DND-41 (cell line): Measurements from ENCODE around the gene SEMA5A.

Experiments
- ATAC-seq: fragments of 200-7000 bp; cut with Tn5 transposase; 3 replicates; pipeline ENCODE4 v1.9.1; 2021; ENCODE audit warnings: low read depth; ENCODE audit not compliant: insufficient read depth
- DNase-seq: peaks from one replicate; pipeline ENCODE4 v3.0.0-alpha.2; 2020
- H2AFZ ChIP-seq: 2 replicates; pipeline ENCODE4 v1.6.0; 2012; ENCODE audit warnings: low read depth, low read length
- H3K27ac ChIP-seq: 2 replicates; pipeline ENCODE4 v1.5.1; 2012; ENCODE audit warnings: low read length, inconsistent platforms
- H3K27me3 ChIP-seq: fragments of 200-600 bp; sonication (generic); 2 replicates; pipeline ENCODE4 v1.6.0; 2012; ENCODE audit warnings: low read length, mild to moderate bottlenecking, inconsistent platforms; ENCODE audit not compliant: insufficient read depth, poor library complexity
- H3K36me3 ChIP-seq: 2 replicates; pipeline ENCODE4 v1.5.1; 2012; ENCODE audit warnings: low read length, inconsistent platforms; ENCODE audit not compliant: insufficient read depth
- H3K4me1 ChIP-seq: 2 replicates; pipeline ENCODE4 v1.5.1; 2012; ENCODE audit warnings: mild to moderate bottlenecking, low read length; ENCODE audit not compliant: insufficient read depth
- H3K4me2 ChIP-seq: 2 replicates; pipeline ENCODE4 v1.6.0; 2012; ENCODE audit warnings: mild to moderate bottlenecking, moderate library complexity, low read length, inconsistent platforms; ENCODE audit not compliant: insufficient read depth
- H3K4me3 ChIP-seq, 2 experiments: fragments of 200-600 bp in 1 of 2; shearing (Covaris generic) in 1 of 2; 2 replicates each; pipeline ENCODE4 v1.5.1; 2012 to 2016; ENCODE audit warnings: inconsistent platforms in 2 of 2, low read length in 2 of 2, mild to moderate bottlenecking in 2 of 2, low read depth in 1 of 2, moderate library complexity in 1 of 2
- H3K79me2 ChIP-seq: 2 replicates; pipeline ENCODE4 v1.6.0; 2012; ENCODE audit warnings: low read length, inconsistent platforms; ENCODE audit not compliant: insufficient read depth
- H3K9ac ChIP-seq: 2 replicates; pipeline ENCODE4 v1.6.0; 2012; ENCODE audit warnings: low read depth, mild to moderate bottlenecking, inconsistent platforms, low read length, moderate library complexity
- H3K9me3 ChIP-seq: 2 replicates; pipeline ENCODE4 v1.5.1; 2012; ENCODE audit warnings: low read length, moderate library complexity, mild to moderate bottlenecking, inconsistent platforms; ENCODE audit not compliant: insufficient read depth, severe bottlenecking
- H4K20me1 ChIP-seq: 2 replicates; pipeline ENCODE4 v1.6.0; 2012; ENCODE audit warnings: low read length; ENCODE audit not compliant: insufficient read depth
- CTCF ChIP-seq: IDR thresholded peaks from 2 replicates; pipeline ENCODE4 v1.5.1; 2012; ENCODE audit warnings: borderline replicate concordance, low read length, moderate library complexity, mild to moderate bottlenecking; ENCODE audit not compliant: poor library complexity, severe bottlenecking; ENCODE audit errors: extremely low read depth
- EZH2 ChIP-seq: IDR thresholded peaks from 3 replicates; pipeline ENCODE4 v1.6.1; 2012; ENCODE audit warnings: borderline replicate concordance, low read depth, mild to moderate bottlenecking, moderate library complexity, low read length, inconsistent platforms; ENCODE audit not compliant: severe bottlenecking

SEMA5A gene

GRCh38 chr5:9547122-9547947, 1.5 kb upstream of the SEMA5A start:
- H4K20me1 ChIP-seq, result no peaks in the 10 kb centered on the region
- no peak overlapping the region for H3K27ac ChIP-seq
- no peaks in the 10 kb centered on the region for H3K4me1 ChIP-seq
- no peak overlapping the region for H3K4me3 ChIP-seq
- H3K27me3 ChIP-seq, result no peaks in the 10 kb centered on the region
- H2AFZ ChIP-seq, result no peak overlapping the region
- no peak overlapping the region for H3K9ac ChIP-seq
- no peaks in the 10 kb centered on the region for H3K36me3 ChIP-seq
- H3K79me2 ChIP-seq, result no peaks in the 10 kb centered on the region
- no peak for TF ChIP-seq EZH2
- TF ChIP-seq CTCF, result no peak
- no peak for ATAC-seq
- no peak overlapping the region for H3K4me2 ChIP-seq
- no peak for DNase-seq
- H3K9me3 ChIP-seq, result no peaks in the 10 kb centered on the region

- no peak overlapping the region for H3K4me3 ChIP-seq
- no peak overlapping the region for H3K9ac ChIP-seq
- H3K4me2 ChIP-seq, result no peak overlapping the region
Measured at GRCh38 chr5:9545136-9545991, 511 bp downstream of the SEMA5A start.

GRCh38 chr5:9544502-9545135, 1.3 kb downstream of the SEMA5A start:
- Histone ChIP-seq H3K9me3 (no peaks in the 10 kb centered on the region), H4K20me1 (no peaks in the 10 kb centered on the region), H2AFZ (no peak overlapping the region), H3K4me1 (no peaks in the 10 kb centered on the region), H3K27ac (no peak overlapping the region), H3K4me2 (no peak overlapping the region), H3K36me3 (no peaks in the 10 kb centered on the region), H3K27me3 (no peaks in the 10 kb centered on the region), H3K79me2 (no peaks in the 10 kb centered on the region), H3K4me3 (no peak overlapping the region), H3K9ac (no peak overlapping the region)
- peak; percentile 16 for TF ChIP-seq CTCF
- TF ChIP-seq EZH2, result no peak
- ATAC-seq (no peak), DNase-seq (no peak)

More at GRCh38 chr5:9545136-9545991, 511 bp downstream of the SEMA5A start:
- Histone ChIP-seq H3K4me1 (no peaks in the 10 kb centered on the region), H4K20me1 (no peaks in the 10 kb centered on the region), H2AFZ (no peak overlapping the region), H3K9me3 (no peaks in the 10 kb centered on the region), H3K36me3 (no peaks in the 10 kb centered on the region), H3K27me3 (no peaks in the 10 kb centered on the region), H3K27ac (no peak overlapping the region), H3K79me2 (no peaks in the 10 kb centered on the region)
- no peak for DNase-seq
- no peak for ATAC-seq
- TF ChIP-seq CTCF, result no peak
- no peak for TF ChIP-seq EZH2
